Prostate gland (tissue), 2 donors: Measurements from ENCODE around the gene RGS9.

ENCODE experiments used
- CTCF ChIP-seq, 4 experiments: fragments of 200-600 bp in 2 of 4; fragments of 450-650 bp in 2 of 4; sonication (generic) in 2 of 4; IDR thresholded peaks; 1 replicate in 3 of 4; 2 replicates in 1 of 4; pipeline ENCODE4 v1.5.1; 2016 to 2019; ENCODE audit warnings: antibody characterized with exemption in 4 of 4, mild to moderate bottlenecking in 2 of 4, moderate library complexity in 2 of 4
- POLR2AphosphoS5 ChIP-seq: sonication (generic); formaldehyde crosslinking; IDR thresholded peaks from one replicate; pipeline ENCODE4 v1.6.1; 2017; ENCODE audit warnings: antibody characterized with exemption

GRCh38 chr17:65100316-65101140 is 36.6 kb upstream of the RGS9 start:
- TF ChIP-seq POLR2AphosphoS5 = no peak
- peak; percentile 90 to 96 (median 94) for TF ChIP-seq CTCF (IDR thresholded peaks at IDR 0.05)
